Smooth muscle cell (in vitro differentiated cells): ENCODE results near the gene DDX23. TPM values are rescaled to one million over a fixed set of nuclear protein-coding genes. Genes with fewer than 3 reads are reported as not detected.

Source experiments
- DNase-seq: peaks from one replicate; lab custom pipeline; 2025; ENCODE audit not compliant: unreplicated experiment; lab: John Stamatoyannopoulos, UW
- H2AFZ ChIP-seq: fragments of 200-600 bp; sonication (generic); 2 replicates; pipeline ENCODE4 v1.6.0; 2016; ENCODE audit warnings: antibody characterized with exemption, low read depth, mild to moderate bottlenecking
- H3F3A ChIP-seq: fragments of 200-600 bp; sonication (generic); 2 replicates; pipeline ENCODE4 v1.6.0; 2017; ENCODE audit warnings: antibody characterized with exemption, low read depth
- H3K27ac ChIP-seq: fragments of 200-600 bp; sonication (generic); 2 replicates; pipeline ENCODE4 v1.5.1; 2016; ENCODE audit warnings: low read depth, mild to moderate bottlenecking
- H3K27me3 ChIP-seq: fragments of 200-600 bp; sonication (generic); 2 replicates; pipeline ENCODE4 v1.6.1; 2016; ENCODE audit warnings: low read depth, mild to moderate bottlenecking
- H3K36me3 ChIP-seq: fragments of 200-600 bp; sonication (generic); 2 replicates; pipeline ENCODE4 v1.5.1; 2016; ENCODE audit warnings: low read depth
- H3K4me1 ChIP-seq: fragments of 200-600 bp; sonication (generic); 2 replicates; pipeline ENCODE4 v1.5.1; 2016; ENCODE audit warnings: low read depth
- H3K4me2 ChIP-seq: fragments of 200-600 bp; sonication (generic); 2 replicates; pipeline ENCODE4 v1.6.0; 2016; ENCODE audit warnings: mild to moderate bottlenecking
- H3K4me3 ChIP-seq: fragments of 200-600 bp; sonication (generic); 2 replicates; pipeline ENCODE4 v1.5.1; 2016; ENCODE audit warnings: mild to moderate bottlenecking
- H3K79me2 ChIP-seq: fragments of 200-600 bp; sonication (generic); 2 replicates; pipeline ENCODE4 v1.6.0; 2016; ENCODE audit warnings: low read depth, mild to moderate bottlenecking
- H3K9ac ChIP-seq: fragments of 200-600 bp; sonication (generic); 2 replicates; pipeline ENCODE4 v1.6.0; 2016; ENCODE audit warnings: low read depth
- H3K9me3 ChIP-seq: fragments of 200-600 bp; sonication (generic); replicated peaks from 2 replicates; pipeline ENCODE4 v1.5.1; 2016; ENCODE audit warnings: low read depth
- H4K20me1 ChIP-seq: fragments of 200-600 bp; sonication (generic); 2 replicates; pipeline ENCODE4 v1.6.0; 2016; ENCODE audit warnings: low read depth
- WGBS: methylation state at CpG from one replicate; pipeline ENCODE4 v1.1.7; 2016; ENCODE audit warnings: low lambda C conversion rate; 5-methylcytosine and 5-hydroxymethylcytosine counted together
- polyA plus RNA-seq: library from polyadenylated mRNA; unstranded; fragments of >200 nt; fragmentation: Nextera tagmentation; extraction: Ambion mirVana; gene quantifications from 2 replicates; pipeline ENCODE4 v1.2.1, GENCODE V29; 2016
- total RNA-seq: library from RNA; depleted of rRNA; stranded (reverse); fragments of >200 nt; gene quantifications from 2 replicates; pipeline ENCODE4 v1.2.3, GENCODE V29; 2014
- TF ChIP-seq, protein P1 (sequence below): fragments of 200-600 bp; sonication (generic); IDR thresholded peaks from 2 replicates; pipeline ENCODE4 v1.5.1; 2017; ENCODE audit warnings: borderline replicate concordance, mild to moderate bottlenecking, antibody characterized with exemption; ENCODE audit not compliant: insufficient read depth, poor library complexity, severe bottlenecking

DDX23 gene
- total and polyA plus RNA-seq, 2 experiments from 2014 or later: 41.6 to 51.7 TPM

DNA sequence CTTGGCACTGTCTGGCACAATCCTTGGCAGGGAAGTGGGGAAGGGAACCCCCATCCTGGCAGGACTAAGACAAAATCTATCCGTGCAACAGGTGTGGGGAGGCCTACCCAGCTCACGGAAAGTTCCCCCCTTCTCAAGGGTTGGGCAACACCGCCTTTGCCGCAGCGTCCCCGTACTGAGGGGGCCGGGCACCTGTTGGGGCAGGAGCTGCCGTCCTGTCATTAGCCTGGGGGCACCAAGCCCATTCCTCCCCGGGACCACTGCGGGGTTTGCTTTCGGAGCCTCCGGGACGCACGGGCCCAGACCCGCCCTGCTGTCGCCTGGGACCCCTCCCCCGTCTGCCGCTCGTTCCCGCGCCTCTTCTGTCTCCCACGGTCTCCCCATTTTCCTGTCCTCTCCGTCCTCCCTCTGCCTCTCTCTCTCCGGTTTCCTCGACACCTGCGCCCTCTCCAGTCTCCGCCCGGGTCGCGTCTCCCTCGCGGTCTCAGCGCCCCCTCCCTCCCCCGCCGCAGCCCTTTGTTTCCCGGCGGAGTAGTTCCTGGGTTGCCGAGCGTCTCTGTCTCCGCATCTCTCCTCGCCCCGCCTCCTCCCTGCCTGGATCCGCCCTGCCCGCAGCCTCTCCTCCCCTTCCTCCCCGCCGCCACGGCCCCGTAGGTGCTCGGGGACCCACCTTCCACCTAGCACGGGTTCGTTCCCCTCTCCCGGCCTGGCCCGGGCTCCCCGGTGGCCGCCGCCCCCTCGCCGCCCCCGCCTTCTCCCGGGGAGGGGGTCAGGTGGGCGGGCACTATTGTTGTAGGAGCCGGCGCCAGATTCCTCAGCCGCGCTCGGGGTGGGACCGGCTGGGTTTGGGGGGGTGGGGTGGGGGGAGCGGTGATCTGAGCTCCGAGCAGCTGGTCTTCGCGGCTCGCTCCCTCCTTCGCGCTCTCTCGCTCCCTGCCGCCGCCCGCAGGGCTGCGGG is 33.8 kb downstream of the DDX23 start, which contains the start of gene CACNB3:
Gene CACNB3 (plus strand): TSS at position 624 of the 958 bp plus-strand sequence. CDS start 434 bp downstream, outside the sequence.
- H3K27me3 ChIP-seq: no peaks in the 10 kb centered on the region
- DNase-seq: no peak
- peak within 1 kb of the TSS; percentile 56 for H3K9ac ChIP-seq

DNA sequence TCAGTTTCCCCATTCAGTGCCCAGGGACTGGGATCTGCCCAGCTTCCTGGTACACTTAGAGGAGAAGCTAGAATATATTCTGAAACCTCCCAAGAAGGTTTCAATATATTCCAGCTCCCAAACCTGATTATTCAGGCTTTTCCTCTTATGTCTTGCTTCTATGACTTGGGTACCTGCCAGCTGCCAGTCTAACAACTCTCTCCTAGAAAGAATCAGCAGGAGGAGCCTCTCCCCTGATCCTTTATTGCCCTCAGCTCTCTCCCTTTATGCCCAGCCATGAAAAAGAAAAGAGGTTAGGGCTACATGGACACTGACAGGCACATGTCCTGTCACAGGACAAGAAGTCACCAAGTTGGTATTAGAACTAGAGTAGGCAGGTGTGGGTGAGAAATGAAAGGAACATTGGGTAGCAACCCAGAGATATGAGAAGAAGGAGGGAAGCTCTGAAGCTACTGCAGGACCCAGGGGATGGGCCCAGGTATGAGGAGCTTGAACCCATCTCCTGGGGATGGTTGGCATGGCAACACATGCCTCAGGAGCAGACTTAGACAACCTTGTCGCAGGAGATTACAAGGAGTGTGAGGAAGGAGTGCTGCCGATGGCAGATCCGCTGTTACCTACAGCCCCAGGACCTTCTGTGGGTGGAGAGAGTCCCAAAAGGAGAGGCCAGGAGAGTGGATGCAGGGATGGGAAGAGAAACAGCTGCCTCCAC is 35.7 kb downstream of the DDX23 start:
- H2AFZ ChIP-seq: no peak overlapping the region
- no peaks in the 10 kb centered on the region for H3K9me3 ChIP-seq
- peak overlapping the region; percentile 97 for H3K4me2 ChIP-seq
- peak overlapping the region; percentile 89 for H3K4me3 ChIP-seq
- 83% methylated on average over 3 of the region's 3 CpGs for WGBS
- H3F3A ChIP-seq: peaks cover 10% of the 10 kb centered on the region
- H3K27ac ChIP-seq: no peak overlapping the region
- no peak for DNase-seq
- TF ChIP-seq, protein P1, sequence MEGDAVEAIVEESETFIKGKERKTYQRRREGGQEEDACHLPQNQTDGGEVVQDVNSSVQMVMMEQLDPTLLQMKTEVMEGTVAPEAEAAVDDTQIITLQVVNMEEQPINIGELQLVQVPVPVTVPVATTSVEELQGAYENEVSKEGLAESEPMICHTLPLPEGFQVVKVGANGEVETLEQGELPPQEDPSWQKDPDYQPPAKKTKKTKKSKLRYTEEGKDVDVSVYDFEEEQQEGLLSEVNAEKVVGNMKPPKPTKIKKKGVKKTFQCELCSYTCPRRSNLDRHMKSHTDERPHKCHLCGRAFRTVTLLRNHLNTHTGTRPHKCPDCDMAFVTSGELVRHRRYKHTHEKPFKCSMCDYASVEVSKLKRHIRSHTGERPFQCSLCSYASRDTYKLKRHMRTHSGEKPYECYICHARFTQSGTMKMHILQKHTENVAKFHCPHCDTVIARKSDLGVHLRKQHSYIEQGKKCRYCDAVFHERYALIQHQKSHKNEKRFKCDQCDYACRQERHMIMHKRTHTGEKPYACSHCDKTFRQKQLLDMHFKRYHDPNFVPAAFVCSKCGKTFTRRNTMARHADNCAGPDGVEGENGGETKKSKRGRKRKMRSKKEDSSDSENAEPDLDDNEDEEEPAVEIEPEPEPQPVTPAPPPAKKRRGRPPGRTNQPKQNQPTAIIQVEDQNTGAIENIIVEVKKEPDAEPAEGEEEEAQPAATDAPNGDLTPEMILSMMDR: no peak
- no peaks in the 10 kb centered on the region for H4K20me1 ChIP-seq
- no peaks in the 10 kb centered on the region for H3K27me3 ChIP-seq
- H3K4me1 ChIP-seq: peaks cover 36% of the 10 kb centered on the region
- H3K36me3 ChIP-seq: no peaks in the 10 kb centered on the region
- H3K79me2 ChIP-seq: no peaks in the 10 kb centered on the region
- no peak overlapping the region for H3K9ac ChIP-seq

More for the DNA sequence above, 33.8 kb downstream of the DDX23 start, which contains the start of gene CACNB3:
- Histone ChIP-seq H3K27ac (no peak within 1 kb of the TSS), H2AFZ (peak within 1 kb of the TSS; percentile 91), H3K79me2 (no peaks in the 10 kb centered on the region), H3K4me2 (peak within 1 kb of the TSS; percentile 96), H3K9me3 (no peaks in the 10 kb centered on the region), H3K36me3 (no peaks in the 10 kb centered on the region), H3F3A (no peaks in the 10 kb centered on the region), H4K20me1 (peaks cover 13% of the 10 kb centered on the region), H3K4me1 (peaks cover 34% of the 10 kb centered on the region), H3K4me3 (peak within 1 kb of the TSS; percentile 87)
- TF ChIP-seq, protein P1: no peak
- WGBS: 3% methylated on average over 8 of the region's 79 CpGs

DNA sequence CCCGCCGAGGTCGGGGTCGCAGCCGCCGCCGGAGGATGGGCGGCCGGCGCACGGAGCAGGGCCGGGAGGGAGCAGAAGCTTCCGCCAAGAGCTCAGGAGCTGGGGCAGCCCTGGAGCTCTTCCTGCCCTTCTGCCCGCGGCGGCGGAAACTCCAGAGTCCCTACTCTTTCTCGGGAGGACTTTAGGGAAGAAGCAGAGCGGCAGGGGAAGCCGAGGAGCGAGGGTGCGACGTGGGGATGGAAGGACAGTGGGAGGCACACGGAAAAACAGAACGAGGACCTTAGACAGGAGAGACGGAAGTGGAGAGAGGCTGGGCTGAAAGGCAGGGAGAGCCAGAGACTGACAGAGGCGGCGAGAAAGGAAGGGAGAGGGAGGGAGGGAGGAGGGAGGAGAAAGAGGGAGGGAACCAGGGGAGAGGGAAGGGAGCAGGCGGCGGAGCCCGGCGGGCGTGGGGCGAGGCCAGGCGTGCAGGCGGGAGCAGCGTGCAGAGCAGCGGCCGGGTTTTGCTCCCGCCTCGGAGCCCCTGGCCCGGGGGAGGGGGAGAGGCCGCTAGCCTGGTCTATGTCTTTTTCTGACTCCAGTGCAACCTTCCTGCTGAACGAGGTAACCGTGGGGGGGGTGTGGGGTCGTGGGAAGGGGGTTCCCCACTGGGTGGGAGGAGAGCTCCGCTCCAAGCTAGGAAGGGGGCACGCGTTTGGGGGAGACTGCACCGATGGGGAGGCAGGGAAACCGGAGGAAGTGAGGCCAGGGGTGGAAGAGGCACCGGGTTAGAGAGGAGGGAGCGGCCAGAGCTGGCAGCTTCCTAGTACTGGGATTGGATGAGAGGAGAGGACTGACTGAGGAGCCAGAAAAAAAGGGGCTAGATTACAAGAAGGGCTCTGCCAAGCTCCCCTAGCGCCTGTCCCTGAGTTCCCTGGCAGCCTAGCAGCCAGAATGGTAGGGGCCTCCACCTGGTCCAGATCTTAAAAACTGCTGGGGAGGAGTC is 36.5 kb downstream of the DDX23 start:
- peak; percentile 69 for DNase-seq

More for the DNA sequence above, 36.5 kb downstream of the DDX23 start:
- H3K9ac ChIP-seq: peak overlapping the region; percentile 29
- H3K27ac ChIP-seq: peak overlapping the region; percentile 48
- H3K36me3 ChIP-seq: no peaks in the 10 kb centered on the region
- no peaks in the 10 kb centered on the region for H3K79me2 ChIP-seq
- WGBS: 2% methylated on average over 44 of the region's 54 CpGs
- no peaks in the 10 kb centered on the region for H3K27me3 ChIP-seq
- peak overlapping the region; percentile 89 for H3K4me3 ChIP-seq
- peaks cover 36% of the 10 kb centered on the region for H3K4me1 ChIP-seq
- no peaks in the 10 kb centered on the region for H3K9me3 ChIP-seq
- TF ChIP-seq, protein P1: no peak
- H3K4me2 ChIP-seq: peak overlapping the region; percentile 97
- peak overlapping the region; percentile 93 for H2AFZ ChIP-seq
- H4K20me1 ChIP-seq: no peaks in the 10 kb centered on the region
- H3F3A ChIP-seq: peaks cover 10% of the 10 kb centered on the region
